Measurements from ENCODE around the gene KIAA0408.

Gene KIAA0408

DNA sequence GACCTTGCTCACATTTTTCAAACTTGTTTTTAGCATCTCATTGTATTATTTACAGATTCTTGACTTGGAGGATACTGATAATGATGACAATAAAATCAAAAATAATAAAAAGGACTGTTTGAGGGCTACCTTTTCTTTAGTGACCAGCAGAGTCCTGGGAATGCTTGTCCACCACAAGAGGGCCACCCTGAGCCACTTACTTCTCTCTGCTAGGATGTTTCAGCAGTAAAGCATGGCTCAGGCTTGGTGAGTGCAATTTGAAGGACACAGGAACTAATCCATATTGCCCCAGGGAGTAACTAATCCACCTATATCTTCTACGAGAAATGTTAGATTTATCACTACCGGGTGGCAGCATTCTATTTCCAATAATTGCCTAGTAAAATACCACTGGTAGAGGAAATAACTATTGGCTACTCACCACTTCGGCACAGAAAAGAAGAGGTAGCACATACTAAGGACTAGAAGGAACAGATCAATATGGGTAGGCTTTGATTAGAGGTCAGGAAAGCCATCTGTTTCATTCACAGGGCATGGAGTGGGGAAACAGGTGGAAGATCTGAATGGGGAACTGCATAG, 5.8 kb upstream of the KIAA0408 start:
- TF ChIP-seq, protein P1, sequence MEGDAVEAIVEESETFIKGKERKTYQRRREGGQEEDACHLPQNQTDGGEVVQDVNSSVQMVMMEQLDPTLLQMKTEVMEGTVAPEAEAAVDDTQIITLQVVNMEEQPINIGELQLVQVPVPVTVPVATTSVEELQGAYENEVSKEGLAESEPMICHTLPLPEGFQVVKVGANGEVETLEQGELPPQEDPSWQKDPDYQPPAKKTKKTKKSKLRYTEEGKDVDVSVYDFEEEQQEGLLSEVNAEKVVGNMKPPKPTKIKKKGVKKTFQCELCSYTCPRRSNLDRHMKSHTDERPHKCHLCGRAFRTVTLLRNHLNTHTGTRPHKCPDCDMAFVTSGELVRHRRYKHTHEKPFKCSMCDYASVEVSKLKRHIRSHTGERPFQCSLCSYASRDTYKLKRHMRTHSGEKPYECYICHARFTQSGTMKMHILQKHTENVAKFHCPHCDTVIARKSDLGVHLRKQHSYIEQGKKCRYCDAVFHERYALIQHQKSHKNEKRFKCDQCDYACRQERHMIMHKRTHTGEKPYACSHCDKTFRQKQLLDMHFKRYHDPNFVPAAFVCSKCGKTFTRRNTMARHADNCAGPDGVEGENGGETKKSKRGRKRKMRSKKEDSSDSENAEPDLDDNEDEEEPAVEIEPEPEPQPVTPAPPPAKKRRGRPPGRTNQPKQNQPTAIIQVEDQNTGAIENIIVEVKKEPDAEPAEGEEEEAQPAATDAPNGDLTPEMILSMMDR (IDR thresholded peaks at IDR 0.05; ENCODE audit: low read depth, low read length), result peak; percentile 91
- H3K4me3 ChIP-seq (replicated peaks in 1 of 2; ENCODE audit: low read depth in 2 of 2, low read length in 2 of 2), result no peak overlapping the region
- peak; percentile 83 to 84 for DNase-seq (ENCODE audit: low read depth in 2 of 2)

DNA sequence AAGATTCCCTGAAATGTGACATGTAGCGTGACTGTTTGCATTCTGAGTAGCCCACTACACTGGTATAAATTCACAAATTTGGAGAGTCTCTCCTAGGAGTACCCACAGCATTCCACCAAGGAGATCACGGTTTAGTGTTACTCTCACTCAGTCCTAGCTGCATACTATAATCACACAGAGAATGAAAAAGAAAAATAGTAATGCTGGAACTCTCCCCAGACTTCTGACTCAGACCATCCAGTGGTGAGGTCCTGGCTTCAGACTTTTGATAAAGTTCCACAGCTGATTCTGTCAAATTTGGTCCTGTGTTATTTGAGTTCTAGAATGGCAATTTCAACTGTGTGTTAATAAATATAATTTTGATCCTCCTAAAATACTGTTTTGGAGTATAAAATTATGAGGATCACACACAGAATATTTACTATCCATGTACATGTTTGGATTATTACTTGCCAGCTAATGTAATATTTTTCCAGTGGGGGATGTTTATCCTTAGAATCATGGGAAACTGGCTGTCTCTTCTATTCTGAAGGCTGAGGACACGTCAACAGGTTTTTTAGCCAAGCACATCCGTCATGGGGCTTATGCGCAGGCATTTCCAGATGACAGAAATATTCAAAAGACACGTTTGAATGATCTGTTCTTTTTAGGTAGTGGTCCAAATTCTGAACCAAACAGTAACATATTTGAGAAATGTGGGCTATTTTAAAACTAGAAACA, 5.1 kb upstream of the KIAA0408 start:
- H3K4me3 ChIP-seq (replicated peaks in 1 of 2; ENCODE audit: low read depth in 2 of 2, low read length in 2 of 2), result no peak overlapping the region
- TF ChIP-seq, protein P1 (IDR thresholded peaks at IDR 0.05; ENCODE audit: low read depth, low read length), result no peak
- DNase-seq (ENCODE audit: low read depth in 2 of 2), result peak; percentile 76 to 82

DNA sequence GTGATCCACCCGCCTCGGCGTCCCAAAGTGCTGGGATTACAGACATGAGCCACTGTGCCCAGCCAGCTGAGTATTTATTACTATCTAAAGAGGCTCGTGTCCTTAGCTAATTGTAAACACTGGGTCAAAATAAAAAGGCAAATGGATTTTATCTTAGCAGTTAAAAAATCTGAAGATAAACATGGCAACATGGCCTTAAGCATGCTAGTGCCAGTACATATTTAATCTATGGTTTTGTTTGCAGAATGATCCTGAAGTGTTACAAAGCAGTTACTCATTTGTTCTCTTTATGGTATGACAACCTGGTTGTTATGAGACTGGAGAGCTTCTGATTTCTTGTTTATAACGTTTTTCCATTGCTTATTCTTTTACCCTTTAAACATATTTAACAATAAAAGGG, 3.9 kb upstream of the KIAA0408 start:
- DNase-seq (ENCODE audit: low read depth in 2 of 2), result peak; percentile 29 to 62
- TF ChIP-seq, protein P1 (IDR thresholded peaks at IDR 0.05; ENCODE audit: low read depth, low read length), result no peak
- no peak overlapping the region for H3K4me3 ChIP-seq (replicated peaks in 1 of 2; ENCODE audit: low read depth in 2 of 2, low read length in 2 of 2)

DNA sequence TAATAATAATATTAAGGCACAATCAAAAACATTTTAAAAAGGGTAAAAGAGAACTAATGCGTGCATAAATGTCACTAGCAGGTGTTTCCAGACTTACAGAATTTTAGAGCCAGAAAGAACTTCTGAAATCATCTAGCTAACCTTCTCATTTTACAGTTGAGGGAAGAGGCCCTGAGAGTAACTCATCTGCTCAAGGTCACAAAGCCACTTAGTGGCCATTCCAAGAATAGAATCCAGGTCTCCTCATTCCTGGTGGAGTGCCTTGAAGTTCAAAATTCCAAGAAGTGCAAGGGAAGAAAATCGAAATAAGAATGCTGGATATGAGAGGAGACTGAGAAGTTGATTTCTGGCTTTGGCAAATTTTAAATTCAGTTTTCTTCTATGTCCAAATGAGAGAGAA, 3.2 kb upstream of the KIAA0408 start:
- DNase-seq (ENCODE audit: low read depth in 2 of 2), result no peak
- H3K4me3 ChIP-seq (replicated peaks in 1 of 2; ENCODE audit: low read depth in 2 of 2, low read length in 2 of 2), result no peak overlapping the region
- TF ChIP-seq, protein P1 (IDR thresholded peaks at IDR 0.05; ENCODE audit: low read depth, low read length), result no peak

DNA sequence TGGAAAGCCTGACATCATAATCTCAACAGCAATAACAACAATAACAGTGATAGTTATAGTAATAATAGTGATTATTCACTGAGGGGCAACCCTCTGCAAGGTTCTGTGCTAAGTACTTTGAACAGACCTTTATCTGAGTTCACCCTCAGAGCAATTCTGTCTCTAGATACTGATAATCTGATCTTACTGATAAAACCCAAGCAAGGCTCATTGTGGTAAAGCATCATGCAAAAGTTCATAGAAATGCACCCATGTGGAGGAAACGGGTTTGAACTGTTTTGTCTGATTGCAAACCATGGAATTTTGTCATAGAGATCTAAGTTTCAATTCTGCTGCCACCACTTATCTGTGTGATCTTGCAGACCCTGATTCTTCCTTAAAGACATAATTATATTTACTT, 1.3 kb upstream of the KIAA0408 start:
- TF ChIP-seq, protein P1 (IDR thresholded peaks at IDR 0.05; ENCODE audit: low read depth, low read length), result no peak
- no peak overlapping the region for H3K4me3 ChIP-seq (replicated peaks in 1 of 2; ENCODE audit: low read depth in 2 of 2, low read length in 2 of 2)
- DNase-seq (ENCODE audit: low read depth in 2 of 2), result no peak

DNA sequence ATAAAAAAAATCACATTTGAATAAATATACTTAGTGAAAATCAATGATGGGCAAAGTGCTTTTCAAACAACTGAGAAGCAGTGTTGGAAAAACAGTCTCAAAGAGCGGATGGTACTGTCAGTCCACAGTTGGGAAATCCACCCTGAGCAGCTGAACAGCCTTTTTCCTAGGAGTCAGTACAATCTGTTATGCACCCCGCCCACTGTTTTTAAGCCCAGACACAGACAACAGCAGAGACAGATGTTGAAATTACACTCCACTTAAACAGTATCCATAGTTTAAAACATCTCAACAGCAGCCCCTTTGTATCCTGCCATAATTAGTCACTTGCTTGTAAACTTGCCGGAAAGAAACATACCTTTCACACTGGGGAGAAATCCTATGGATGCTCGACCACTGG, 372 bp downstream of the KIAA0408 start:
- H3K4me3 ChIP-seq (replicated peaks in 1 of 2; ENCODE audit: low read depth in 2 of 2, low read length in 2 of 2), result peak overlapping the region in 1 of 2 donors; percentile 36
- TF ChIP-seq, protein P1 (IDR thresholded peaks at IDR 0.05; ENCODE audit: low read depth, low read length), result no peak
- peak; percentile 79 for DNase-seq (ENCODE audit: low read depth in 2 of 2)
